Activated CD8-positive, alpha-beta memory T cell treated with anti-CD3 and anti-CD28 coated beads for 1 hour (primary cell): ENCODE results near the gene SSBP4.

Experiments used
- DNase-seq, 2 donors: peaks; one replicate each; pipeline ENCODE4 v3.0.0-alpha.2; 2020; ENCODE audit warnings: low read depth in 1 of 2; ENCODE audit errors: extremely low read depth in 1 of 2

The SSBP4 gene

DNA sequence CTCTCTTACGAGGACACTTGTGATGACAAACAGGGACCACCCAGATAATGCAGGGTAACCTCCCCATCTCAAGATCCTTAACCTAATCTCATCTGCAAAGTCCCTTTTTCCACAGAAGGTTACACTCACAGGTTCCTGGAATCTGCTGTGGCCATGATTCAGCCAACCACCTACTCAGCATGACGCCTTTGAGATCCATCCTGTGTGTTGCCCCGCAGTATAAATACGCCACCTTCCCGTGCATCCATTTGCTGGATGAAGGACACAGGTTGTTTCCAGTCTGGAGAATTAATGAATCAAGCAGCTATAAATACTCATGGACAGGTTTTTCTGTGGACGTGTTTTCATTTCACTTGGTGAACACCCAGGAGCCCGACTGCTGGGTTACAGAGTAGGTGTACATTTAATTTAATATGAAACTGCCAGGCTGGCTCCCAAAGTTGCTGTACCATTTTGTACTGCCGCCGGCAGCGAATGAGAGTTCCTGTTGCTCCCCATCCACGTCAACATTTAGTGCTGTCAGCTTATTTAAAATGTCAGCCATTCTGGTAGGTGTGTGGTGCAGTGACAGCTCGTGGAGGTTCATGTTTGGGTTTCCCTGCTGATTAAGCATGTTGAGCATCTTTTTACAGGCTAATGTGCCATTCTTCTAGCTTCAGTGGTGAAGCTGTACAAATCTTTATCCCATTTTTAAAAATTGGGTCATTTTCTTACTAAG, 62.5 kb downstream of the SSBP4 start:
- DNase-seq: no peak

DNA sequence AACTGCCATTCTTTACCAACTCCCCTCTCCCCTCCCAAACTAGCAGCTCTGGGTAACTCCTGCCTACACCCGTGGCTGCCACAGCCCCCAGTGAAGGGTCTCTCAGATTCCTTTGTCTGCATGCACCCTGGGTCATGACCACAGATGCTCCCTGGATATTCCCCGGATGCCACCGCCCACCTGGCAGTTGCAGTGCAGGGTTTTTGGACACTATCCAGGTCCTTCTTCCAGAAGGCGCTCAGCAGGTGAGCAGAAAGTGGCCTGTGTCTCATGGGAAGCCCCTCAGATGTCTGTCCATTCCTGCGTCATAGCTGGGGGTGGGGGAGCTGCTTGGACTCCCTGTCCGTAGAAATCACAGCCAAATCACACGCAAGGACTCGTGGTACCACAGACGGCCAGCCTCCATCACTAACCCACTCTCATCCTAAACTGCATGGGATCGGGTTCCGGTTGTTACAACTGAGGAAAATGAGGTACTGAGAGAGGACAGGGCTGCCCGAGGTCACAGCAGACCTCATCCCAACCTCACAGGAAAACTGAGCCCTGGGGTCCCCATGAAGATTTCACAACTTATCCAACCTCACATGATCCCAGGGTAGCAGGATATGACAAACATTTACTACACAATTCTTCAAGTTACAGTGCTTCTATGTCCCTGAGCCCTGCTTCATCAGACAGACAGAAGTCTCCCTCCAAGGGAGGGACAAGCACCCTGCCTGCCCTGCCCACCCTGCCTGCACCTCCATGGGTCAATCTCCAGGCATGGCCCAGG, 64.1 kb downstream of the SSBP4 start:
- no peak for DNase-seq
